GM21717 (cell line): ENCODE results near the gene SLC2A13.
"Not testable (repeated sequence)": the region's sequence is repeated elsewhere in the genome, so short reads cannot be mapped to it uniquely, and the experiment has no call there.

Source experiments
- ATAC-seq: cut with Tn5 transposase; IDR thresholded peaks from one replicate; pipeline ENCODE4 v1.9.1; 2021; ENCODE audit warnings: mild to moderate bottlenecking, moderate library complexity; ENCODE audit not compliant: unreplicated experiment

The SLC2A13 gene

DNA sequence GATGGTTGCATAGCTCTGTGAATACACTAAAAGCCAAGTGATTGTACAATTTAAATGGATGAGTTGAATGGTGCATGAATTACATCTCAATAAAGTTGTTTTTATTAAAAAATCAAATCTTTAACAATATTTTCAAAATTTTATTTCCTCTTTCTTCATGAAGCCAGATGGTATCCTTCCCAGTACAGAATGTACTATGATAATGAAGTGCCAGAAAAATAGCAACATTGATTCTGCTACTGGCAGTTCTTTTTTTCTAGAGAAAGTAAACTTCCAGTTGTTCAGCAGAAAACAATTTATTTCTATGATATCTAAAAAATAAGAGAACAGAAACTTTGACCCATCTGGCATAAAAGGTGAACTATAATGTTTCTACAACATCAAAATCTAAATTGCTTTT, 61.5 kb downstream of the SLC2A13 start:
- no peak for ATAC-seq

DNA sequence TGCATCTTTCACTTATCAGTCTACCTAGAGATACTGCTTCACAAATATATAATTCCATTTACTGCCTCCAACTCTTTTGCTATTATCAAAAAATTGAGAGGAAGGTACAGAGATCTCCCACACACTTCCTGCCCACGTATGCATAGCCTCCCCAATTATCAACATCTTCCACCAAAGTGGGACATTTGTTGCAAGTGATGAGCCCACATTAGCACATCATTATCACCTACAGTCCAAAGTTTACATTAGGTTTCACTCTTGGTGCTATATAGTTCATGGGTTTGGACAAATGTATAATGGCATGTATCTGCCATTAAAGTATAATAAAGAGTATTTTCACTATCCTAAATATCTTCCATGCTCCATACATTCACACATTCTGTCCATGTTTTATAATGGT, 66.3 kb downstream of the SLC2A13 start:
- no peak for ATAC-seq

DNA sequence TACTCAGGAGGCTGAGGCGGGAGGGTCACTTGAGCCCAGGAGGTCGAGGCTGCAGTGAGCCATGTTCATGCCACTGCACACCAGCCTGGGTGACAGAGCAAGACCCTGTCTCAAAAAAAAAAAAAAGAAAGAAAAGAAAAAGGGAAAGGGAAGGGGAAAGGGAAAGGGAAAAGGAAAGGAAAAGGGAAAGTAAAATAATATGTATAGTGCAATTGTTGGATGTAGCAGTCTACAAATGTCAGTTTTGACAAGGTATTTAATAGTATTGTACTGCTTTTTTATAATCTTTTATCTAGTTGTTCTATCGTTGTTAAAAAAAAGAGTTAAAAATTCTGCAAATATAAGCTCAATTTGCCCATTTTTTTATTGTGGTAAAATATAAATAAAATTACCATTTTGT, 67.3 kb downstream of the SLC2A13 start:
- no peak for ATAC-seq

DNA sequence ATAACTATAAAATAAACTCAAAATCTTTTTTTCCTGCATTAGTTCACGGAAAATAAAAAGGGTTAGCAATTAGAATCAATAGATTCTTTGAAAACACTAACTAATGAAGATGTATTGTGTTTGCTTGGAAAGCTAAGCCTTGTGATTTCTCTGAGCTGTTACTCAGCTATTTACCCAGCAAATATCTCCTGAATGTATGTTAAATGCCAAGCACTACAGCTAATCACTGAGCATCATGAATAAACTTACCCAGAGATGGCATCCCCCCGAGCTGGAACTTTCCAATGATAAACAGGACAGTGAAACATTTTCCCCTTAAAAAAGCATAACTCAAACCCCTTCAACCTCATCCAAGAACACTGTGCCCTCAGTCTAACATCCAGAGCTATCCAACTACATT, 71.2 kb downstream of the SLC2A13 start:
- ATAC-seq, result no peak

DNA sequence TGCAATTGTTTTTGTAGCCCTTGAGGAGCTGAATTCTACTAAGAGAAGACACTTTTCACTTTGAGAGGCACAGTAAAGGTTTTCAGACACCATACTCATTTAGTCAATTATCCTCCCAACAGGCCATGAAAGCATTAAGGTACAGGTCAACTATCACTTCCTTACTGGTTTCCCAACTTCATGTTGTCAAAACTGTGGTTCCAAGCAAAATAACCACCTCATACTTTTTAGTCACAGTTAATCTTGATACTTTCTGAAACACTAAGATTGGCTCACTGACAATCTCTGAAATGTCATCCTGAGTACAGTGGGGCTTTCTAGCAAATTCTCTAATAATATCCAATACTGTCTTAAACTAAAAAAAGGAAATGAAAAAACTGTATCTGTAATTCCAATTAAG, 71.7 kb downstream of the SLC2A13 start:
- no peak for ATAC-seq

DNA sequence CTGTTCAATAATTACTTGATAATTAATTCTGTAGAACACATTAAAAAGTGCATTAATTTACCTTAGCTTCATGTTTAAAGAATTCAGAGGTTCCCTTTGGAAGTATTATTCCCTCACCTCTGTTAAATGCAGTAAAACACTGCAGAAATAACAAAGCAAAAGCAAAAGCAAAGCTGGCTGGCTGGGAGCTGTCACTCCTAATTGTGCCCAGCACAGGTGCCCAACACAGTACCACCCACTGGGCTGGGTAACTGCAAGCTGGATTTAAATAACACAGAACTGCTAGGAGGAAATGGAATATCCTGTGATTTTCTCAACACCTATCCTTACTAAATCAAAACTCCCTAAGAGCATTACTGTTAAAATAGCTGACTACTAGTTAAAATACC, 72.6 kb downstream of the SLC2A13 start:
- ATAC-seq, result no peak

DNA sequence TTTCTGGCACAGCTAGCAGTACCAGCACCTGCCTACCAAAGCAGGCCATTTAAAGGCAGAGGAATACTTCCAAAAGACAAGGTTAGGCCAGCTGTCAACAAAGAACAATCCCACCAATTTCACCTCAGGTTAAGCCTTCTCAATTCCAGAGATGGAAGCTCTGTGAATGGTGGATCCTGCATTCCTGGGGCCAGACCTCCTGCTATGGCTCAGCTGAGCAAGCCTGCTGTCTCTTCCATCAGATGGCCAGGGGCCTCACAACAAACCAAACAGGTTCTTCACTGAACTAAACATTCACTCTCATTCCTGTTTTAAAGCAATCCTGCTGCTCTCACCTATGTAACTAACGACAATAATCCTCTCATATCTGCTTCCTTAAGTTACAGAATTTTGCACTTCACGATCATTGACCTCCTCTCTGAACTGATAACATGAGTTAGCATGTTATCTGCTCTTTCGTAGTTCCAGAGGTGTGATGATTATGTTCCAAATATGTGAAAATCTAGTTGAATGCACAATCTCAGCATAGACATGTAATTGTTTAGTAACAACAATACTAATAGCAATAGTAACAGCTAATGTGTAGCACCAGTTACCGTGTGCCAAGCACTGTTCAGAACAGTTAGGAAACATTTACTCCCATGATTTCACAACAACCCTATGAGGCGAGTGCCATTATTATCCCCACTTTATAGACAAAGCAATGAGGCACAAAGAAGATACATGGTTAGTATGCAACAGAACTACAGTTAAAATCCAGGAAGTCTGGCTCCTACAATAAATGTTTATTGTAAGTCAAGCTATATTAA, 73.2 kb downstream of the SLC2A13 start:
- ATAC-seq, result no peak

DNA sequence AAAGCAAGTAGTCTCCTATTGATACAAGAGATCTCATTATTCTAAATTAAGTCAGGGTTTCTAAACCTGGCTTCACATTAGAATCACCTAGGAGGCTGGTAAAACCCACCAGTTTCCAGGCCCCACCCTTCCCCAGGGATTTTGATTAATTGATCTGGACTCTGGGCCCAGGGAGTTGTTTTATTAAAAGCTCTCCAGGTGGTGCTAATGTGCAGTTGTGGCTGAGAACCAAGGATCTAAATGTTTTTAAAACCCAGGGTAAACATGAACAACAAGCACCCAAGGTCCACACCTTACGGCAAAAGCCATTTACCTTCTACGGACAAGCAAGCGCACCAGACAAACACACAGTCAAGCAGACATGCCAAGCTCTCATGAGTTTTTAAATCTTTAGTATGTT, 73.9 kb downstream of the SLC2A13 start:
- no peak for ATAC-seq

DNA sequence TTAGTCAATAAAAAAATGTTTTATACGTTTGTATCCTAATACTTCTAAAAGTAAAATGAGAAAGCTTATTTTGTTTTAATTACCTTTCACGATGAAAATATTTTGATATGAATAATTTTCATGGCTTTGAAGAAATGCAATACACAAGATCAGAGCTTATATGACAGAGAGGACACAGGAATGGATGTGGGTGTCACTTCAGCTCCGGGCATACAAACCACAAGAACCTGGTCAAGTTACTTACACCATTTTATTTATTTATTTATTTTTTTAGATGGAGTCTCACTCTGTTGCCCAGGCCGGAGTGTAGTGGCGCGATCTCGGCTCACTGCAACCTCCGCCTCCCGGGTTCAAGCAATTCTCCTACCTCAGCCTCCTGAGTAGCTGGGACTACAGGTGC, 74.9 kb downstream of the SLC2A13 start:
- ATAC-seq, result not testable (repeated sequence)

DNA sequence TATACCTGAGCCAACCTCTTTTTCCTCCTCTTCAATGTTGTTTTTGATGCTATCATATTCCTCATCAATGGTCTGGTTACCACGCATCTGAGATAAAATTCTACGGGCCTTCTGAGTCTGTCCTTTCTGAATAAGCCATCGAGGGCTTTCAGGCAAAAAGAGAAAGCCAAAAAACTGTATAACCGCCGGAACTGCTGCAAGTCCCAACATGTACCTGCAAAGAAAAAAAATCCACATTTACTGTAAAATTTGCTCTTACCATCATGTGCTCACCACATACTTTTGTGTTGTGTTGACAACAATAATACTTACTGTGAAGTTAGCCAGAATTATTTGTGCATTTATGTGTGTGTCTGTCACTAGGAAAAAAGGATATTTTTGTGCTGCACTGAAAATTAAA, 77.6 kb downstream of the SLC2A13 start:
- no peak for ATAC-seq

DNA sequence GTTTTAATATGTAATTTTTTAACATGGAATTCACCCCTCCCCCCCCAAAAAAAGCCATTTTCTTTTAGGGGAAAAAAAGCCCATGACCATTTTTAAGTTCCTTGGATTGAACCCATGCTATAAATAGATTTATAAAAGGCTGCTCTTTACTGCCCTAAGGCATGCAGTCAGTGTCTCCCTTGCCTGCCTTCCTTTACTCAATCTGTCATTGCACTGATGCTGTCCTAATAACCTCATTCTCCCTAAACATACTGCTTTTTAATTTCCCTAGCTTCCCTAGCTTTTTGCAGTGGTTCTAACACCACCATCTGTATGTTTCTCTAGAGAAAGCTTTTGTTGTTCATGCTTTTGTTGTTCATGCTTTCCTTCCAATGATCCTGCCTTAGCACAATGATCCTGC, 83.0 kb downstream of the SLC2A13 start:
- ATAC-seq, result no peak

DNA sequence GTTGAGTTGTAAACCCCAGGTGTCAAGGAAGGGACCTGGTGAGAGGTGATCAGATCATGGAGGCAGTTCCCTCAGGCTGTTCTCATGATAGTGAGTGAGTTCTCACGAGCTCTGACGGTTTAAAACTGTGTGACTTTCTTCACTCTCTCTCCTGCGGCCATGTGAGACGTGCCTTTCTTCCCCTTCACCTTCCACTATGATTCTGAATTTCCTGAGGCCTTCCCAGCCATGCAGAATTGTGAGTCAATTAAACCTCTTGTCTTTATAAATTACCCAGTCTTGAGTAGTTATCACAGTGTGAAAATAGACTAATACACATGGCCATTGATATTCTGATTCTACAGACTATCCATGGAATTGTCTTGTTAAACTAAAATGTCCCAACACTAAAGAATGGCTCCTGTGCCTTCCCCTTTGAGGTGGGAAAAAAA, 85.6 kb downstream of the SLC2A13 start:
- ATAC-seq, result no peak

DNA sequence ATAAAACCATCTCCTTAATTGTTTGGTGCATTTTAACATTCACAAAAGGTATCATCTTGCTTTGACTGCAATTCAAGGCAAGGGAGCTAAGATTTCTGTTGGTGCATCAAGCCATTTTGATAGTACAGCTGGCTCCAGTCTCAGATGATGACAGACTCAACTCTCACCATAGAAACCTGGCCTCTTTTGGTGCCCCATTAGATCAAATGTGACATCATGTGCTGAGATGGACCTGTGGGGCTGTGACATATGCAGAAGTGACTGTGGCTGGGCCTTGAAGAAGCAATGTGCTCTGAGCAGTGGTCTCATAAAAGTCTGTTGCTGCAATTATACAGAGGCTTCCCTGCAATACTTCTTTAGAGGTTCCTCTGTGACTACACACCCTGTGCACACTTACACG, 88.4 kb downstream of the SLC2A13 start:
- no peak for ATAC-seq

DNA sequence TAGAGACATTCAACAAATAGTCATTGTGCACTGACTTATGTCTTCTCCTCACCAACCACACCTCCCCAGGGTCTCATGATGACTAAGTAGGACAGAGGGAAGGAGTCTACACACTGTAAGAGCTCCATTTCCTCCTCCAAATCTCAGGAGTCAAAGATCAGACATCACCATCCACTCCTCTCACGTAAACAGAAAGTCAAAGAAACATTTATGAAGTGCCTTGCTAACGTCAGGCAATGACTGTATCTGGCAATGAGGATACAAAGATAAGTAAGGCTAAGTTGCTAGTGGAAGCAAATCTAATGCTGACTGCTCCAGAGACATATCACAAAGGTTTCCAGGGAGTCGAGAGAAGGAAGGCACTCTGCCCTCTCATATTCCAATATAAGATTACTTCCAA, 88.9 kb downstream of the SLC2A13 start:
- no peak for ATAC-seq

DNA sequence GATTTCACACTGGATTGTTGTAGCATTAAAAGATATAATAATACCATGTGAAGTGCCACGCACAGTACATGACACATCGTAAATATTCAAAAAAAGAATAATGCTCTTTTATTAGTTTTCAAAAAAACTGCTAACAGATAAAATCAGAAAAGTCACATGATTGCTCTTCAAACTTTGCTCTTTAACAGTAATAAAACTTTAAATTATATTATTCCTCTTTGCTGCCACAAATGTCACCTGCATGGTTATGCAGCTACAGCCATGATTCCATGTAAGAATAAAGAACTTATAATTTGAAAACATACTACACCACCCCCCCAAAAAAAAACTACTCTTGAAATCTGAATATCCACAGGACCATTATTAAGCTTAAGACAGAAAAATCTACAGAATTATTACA, 90.0 kb downstream of the SLC2A13 start:
- no peak for ATAC-seq

DNA sequence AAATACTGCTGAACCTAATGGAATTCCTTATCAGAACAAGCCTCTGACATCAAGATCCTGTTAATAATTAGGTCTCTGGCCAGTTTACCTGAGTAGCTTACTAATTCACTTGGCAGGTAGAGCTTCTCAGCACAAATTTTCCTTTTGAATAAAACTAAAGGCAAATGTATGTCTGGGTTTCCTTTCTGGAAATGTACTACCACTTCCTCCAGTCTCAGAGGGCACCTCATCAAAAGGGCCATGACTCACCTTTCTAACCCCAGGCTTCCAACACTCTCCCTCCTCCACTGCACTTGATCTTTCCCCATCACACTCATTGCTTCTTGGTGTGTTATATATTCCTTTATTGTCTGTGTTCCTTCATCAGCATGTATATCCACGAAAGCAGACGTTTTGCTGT, 90.5 kb downstream of the SLC2A13 start:
- ATAC-seq, result no peak

DNA sequence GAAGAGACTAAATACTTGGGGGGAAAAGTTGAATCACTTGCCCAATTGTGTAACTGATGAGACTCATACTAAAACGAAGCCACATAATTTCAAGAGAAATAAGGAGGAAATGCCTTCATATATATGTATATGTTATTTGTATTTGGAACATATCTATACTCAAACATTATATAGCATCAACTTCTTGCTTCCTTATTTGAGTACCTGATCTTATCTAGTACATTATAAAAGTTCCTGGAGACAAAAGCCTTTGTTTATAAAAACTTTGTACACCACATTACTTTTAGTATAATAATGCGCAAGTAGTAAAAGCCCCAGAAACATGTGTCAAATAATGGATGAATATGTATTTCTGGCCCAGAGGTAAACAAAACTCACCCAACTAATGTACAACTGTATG, 92.0 kb downstream of the SLC2A13 start:
- ATAC-seq, result no peak

DNA sequence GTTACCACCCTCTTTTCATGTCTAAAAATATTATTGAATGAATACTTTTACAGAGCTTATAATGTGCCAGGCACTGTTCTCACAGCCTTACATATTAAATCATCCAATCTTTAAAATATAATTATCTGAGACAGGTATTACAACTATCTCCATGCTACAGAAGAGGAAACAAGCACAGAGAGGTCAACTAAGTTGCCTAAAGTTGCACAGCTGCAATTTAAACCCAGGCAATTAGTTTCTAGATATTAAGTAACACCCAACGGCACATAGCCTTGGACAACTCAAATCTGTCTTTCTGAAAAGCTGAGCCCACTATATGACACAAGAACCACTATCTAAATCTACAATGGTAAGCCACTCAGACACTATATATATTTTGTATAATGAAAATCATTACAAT, 92.6 kb downstream of the SLC2A13 start:
- ATAC-seq, result no peak

DNA sequence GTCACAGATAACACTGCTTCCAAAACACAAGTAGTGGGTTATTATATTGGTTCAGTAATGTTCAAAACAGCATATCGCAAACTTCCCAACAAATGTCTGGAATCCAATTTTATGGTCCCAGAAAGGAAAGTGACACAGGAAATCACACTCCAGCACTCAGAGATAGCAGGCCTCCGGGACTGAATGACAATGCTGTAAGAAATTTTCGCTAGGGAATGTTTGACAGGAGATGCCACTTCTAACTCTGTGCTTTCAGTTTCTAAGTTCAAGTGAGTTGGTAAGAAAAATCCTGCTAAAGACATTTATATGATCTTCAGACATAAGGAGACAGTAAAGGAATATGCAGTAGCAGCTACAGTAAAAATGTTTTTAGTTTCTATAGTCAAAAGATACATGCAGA, 93.2 kb downstream of the SLC2A13 start:
- no peak for ATAC-seq

DNA sequence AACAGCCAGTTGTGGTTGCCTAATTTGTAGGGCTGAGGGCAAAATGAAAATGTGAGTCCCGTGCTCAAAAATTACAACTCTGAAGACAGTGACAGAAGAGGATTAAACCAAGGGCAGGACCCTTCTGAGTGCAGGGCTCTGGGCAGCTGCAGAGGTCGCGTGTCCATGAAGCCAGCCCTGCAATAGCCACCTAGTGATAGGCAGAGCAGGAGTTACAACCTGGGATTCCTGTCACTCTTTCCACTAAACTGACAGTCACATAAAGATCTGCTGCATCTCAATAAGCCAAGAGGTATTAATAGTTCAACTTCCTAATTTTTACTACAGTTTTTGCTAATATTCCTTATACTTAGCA, 94.1 kb downstream of the SLC2A13 start:
- peak; percentile 15 for ATAC-seq

DNA sequence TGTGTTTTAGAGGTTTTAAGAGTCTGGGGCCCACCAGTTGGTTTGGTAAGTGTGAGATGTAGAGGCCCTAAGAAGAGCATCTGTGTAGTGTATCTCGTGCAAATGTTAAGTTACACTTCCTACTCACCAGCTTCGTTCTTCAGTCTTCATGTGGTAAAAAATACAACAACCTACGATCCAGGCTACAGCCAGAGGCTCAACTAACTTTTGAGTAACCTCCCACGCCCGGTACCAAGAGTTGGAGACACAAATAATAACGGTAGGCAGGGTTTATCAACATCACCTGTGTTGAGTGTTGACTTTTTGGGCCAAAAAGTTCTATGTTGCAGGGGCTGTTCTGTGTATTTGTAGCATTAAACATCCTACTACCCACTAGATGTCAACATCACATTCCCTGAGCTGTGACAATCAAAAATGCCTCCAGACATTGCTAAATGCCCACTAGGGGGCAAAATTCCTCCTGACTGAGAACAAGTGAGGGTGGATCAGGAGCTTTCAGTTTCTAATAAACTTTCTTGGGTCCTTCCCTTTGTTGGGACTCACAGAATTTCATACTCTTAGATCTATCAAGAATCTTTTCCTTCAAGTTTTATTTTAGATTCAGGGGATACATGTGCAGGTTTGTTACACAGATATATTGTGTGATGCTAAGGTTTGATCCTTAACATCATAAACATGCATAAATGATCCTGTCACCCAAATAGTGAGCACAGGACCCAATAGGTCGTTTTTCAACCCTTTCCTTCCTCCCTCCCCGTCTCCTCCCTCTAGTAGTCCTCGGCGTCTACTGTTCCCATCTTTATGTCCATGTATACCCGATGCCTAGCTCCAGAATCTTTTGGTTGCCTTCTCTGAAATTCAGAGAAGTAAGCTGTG, 94.7 kb downstream of the SLC2A13 start:
- ATAC-seq, result peak; percentile 91
